Pulmonary artery endothelial cell (primary cell): ENCODE data around the gene CLEC4M. TPM values are rescaled to one million over a fixed set of nuclear protein-coding genes. Genes with fewer than 3 reads are reported as not detected.
"Not testable (repeated sequence)": the region's sequence is repeated elsewhere in the genome, so short reads cannot be mapped to it uniquely, and the experiment has no call there.

ENCODE experiments used
- DNase-seq: peaks from one replicate; pipeline ENCODE4 v3.0.0-alpha.2; 2011; ENCODE audit warnings: low read depth, low spot score
- total RNA-seq: library from RNA; depleted of rRNA; stranded (reverse); fragments of >200 nt; gene quantifications from 2 replicates; pipeline ENCODE4 v1.2.3, GENCODE V29; 2014

The CLEC4M gene
- total RNA-seq, 1 donor from 2014 or later = 0.07 TPM

GRCh38 chr19:7740682-7741054 is 22.4 kb upstream of the CLEC4M start:
- DNase-seq = no peak

GRCh38 chr19:7742575-7742974 is 20.5 kb upstream of the CLEC4M start:
- no peak for DNase-seq

GRCh38 chr19:7742991-7743390 is 20.1 kb upstream of the CLEC4M start:
- DNase-seq = no peak

- no peak for DNase-seq
Measured at GRCh38 chr19:7743425-7743841, 19.6 kb upstream of the CLEC4M start.

- DNase-seq = no peak
Measured at GRCh38 chr19:7744199-7744786, 18.8 kb upstream of the CLEC4M start.

GRCh38 chr19:7744871-7745650 is 18.0 kb upstream of the CLEC4M start:
- DNase-seq = no peak

GRCh38 chr19:7746306-7746705 is 16.7 kb upstream of the CLEC4M start:
- not testable (repeated sequence) for DNase-seq

- DNase-seq = no peak
Measured at GRCh38 chr19:7746903-7747884, 15.8 kb upstream of the CLEC4M start, which contains the start of gene CD209. CD209 (minus strand) TSS chr19:7747534; CDS start chr19:7747511, 23 bp downstream.

GRCh38 chr19:7748171-7748570 is 14.9 kb upstream of the CLEC4M start:
- DNase-seq = no peak

GRCh38 chr19:7748756-7749155 is 14.3 kb upstream of the CLEC4M start:
- peak; percentile 29 for DNase-seq

GRCh38 chr19:7751157-7751783 is 11.8 kb upstream of the CLEC4M start:
- DNase-seq = no peak

- DNase-seq = no peak
Measured at GRCh38 chr19:7756258-7756657, 6.8 kb upstream of the CLEC4M start.

- no peak for DNase-seq
Measured at GRCh38 chr19:7757358-7757757, 5.7 kb upstream of the CLEC4M start.

- no peak for DNase-seq
Measured at GRCh38 chr19:7759156-7759555, 3.9 kb upstream of the CLEC4M start.

GRCh38 chr19:7763696-7764095 is 653 bp downstream of the CLEC4M start:
- no peak for DNase-seq

- not testable (repeated sequence) for DNase-seq
Measured at GRCh38 chr19:7764157-7764556, 1.1 kb downstream of the CLEC4M start.

GRCh38 chr19:7765043-7765442 is 2.0 kb downstream of the CLEC4M start:
- not testable (repeated sequence) for DNase-seq

- no peak for DNase-seq
Measured at GRCh38 chr19:7766535-7766934, 3.5 kb downstream of the CLEC4M start.

- DNase-seq = no peak
Measured at GRCh38 chr19:7767487-7767886, 4.4 kb downstream of the CLEC4M start.

GRCh38 chr19:7769171-7769570 is 6.1 kb downstream of the CLEC4M start:
- DNase-seq = no peak

- no peak for DNase-seq
Measured at GRCh38 chr19:7771072-7771471, 8.0 kb downstream of the CLEC4M start.
